GM21390 (cell line): Measurements from ENCODE around the gene ZNF420.
A peak's percentile ranks its signal among the peaks of the same experiment; 100 is the strongest.

ENCODE experiments used
- ATAC-seq: cut with Tn5 transposase; IDR thresholded peaks from one replicate; pipeline ENCODE4 v1.9.1; 2021; ENCODE audit not compliant: unreplicated experiment

The ZNF420 gene

GRCh38 chr19:37136111-37136510 is 57.9 kb downstream of the ZNF420 start:
- no peak for ATAC-seq

DNA sequence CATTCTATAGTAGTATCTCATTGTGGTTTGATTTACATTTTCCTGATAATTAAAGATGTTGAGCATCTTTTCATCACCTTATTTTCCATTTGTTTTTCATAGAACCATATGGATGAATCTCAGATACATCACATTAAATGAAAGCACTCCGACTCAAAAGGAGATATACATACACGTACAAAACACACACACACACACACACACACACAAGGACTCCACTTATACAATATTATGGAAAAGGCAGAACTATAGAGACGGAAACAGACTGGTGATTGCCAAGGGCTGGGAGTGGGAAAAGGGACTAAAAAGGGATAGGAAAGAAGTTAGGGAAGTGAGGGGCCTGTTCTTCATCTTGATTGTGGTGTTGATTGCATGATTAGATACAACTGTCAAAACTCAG is 70.0 kb downstream of the ZNF420 start:
- no peak for ATAC-seq

GRCh38 chr19:37160153-37160552 is 81.9 kb downstream of the ZNF420 start:
- ATAC-seq = no peak

DNA sequence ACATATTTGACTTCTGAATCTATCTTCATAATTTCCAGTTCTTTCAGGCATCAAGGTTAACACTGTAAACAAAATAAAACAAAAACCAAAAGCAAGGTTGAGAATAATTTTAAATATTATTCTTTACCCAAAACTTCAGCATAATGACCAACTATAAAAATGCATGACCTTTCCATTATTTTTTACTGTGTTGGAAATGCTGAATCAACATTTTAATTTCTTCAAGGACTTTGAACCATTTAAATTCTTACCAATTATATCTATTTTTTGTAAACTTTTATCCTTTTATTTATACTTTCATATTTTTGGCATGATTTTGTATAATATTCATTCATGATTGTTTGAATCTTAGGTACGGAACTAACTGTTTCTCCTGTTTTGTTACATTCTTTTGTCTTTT is 87.4 kb downstream of the ZNF420 start:
- no peak for ATAC-seq

DNA sequence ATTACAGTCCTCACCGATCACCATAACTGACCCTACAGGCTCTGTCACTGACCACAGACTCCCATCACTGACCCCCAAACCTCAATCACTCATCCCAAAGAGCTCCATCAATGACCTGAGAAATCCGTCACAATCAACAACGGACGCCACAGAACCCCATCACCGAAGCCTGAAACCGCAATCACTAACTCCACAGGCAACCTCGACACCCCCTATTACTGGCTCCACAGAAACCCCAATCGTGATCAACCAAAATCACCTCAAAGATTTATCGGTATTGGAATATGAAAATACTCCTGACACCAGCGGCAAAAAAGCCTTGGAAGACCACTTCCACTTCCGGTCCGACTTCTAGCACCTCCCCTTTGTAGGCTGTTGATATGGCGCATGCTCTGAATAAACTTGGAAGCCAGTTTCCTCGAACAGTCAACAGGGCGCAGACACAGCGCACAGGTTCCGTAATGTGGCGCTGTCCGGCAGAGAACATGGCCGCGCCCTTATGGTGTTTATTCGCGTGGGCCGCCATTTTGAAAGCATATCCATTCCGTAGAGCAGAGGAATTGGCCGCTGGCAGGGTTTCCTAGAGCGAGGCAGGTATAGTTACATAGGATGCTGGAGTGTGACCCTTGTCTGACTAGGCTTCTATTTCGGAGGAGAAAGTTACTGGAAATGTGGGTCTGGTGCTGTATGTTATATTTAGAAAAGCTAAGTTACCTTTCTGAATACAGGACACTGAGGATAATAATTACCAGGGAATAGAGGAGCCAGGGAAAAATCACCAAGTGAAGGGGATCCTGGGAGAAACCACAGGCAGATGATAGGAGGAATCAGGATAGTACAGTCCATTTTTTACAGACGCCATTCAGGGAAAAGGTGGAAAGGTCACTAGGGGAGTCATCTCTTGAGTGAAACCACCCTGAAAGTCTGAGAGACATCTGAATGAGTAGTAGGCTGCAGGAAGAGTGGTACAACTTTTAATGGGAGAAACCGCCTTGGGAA is 94.4 kb downstream of the ZNF420 start, which contains the start of gene ZNF585A:
TSS of gene ZNF585A (minus strand) at position 328 of the 999 bp plus-strand sequence. CDS start 2,785 bp downstream, outside the sequence.
- ATAC-seq = peak; percentile 98
